Keratinocyte (primary cell): ENCODE results near the gene SCYGR4.

Experiments used
- EZH2 ChIP-seq: IDR thresholded peaks from one replicate; pipeline ENCODE4 v1.6.1; 2012; ENCODE audit warnings: inconsistent platforms, mild to moderate bottlenecking, low read length, moderate library complexity
- TF ChIP-seq, protein P1 (sequence below), 3 experiments: IDR thresholded peaks in 1 of 3; conservative IDR thresholded peaks in 1 of 3; optimal IDR thresholded peaks in 1 of 3; 2 replicates in 2 of 3; 3 replicates in 1 of 3; pipeline versions ENCODE3 to v1.5.1; 2011; ENCODE audit warnings: low read length in 3 of 3, mild to moderate bottlenecking in 3 of 3, moderate library complexity in 2 of 3, control low read depth in 1 of 3, inconsistent platforms in 1 of 3; ENCODE audit not compliant: insufficient read depth in 2 of 3; ENCODE audit errors: extremely low read depth in 1 of 3

DNA sequence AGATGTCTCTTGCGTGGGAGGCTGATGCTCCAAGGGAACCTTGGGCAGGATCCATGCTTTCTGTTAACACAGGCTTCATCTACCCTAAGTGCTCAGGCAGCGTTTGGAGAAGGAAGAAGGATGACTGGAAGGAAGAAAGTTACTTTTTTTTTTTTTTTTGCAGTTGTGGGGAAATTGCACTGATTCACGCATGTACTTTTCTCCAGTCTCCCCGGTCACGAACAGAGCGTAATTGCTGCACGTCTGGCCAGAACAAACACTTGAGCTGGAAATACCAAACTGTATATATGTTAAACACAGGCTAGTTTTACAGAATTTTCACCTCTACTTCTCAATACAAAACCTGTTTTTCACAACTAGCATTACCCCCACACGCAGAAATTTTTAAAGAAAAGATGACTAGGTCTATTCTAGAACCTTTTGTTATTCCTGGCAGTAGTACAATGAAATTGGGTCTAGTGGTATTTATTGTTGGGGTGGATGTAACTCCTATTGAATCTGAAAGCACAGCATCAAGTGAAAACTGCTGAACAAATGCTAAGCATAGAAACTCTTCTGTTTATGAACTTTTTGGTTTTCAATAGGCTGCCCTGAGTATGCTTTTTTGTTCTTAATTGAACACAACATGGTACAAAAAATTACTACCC, 40.0 kb downstream of the SCYGR4 start:
- TF ChIP-seq, protein P1, sequence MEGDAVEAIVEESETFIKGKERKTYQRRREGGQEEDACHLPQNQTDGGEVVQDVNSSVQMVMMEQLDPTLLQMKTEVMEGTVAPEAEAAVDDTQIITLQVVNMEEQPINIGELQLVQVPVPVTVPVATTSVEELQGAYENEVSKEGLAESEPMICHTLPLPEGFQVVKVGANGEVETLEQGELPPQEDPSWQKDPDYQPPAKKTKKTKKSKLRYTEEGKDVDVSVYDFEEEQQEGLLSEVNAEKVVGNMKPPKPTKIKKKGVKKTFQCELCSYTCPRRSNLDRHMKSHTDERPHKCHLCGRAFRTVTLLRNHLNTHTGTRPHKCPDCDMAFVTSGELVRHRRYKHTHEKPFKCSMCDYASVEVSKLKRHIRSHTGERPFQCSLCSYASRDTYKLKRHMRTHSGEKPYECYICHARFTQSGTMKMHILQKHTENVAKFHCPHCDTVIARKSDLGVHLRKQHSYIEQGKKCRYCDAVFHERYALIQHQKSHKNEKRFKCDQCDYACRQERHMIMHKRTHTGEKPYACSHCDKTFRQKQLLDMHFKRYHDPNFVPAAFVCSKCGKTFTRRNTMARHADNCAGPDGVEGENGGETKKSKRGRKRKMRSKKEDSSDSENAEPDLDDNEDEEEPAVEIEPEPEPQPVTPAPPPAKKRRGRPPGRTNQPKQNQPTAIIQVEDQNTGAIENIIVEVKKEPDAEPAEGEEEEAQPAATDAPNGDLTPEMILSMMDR (optimal IDR thresholded peaks at IDR 0.05 in 1 of 3, IDR thresholded peaks at IDR 0.05 in 1 of 3, conservative IDR thresholded peaks at IDR 0.05 in 1 of 3; ENCODE audit: extremely low read depth in 1 of 3, insufficient read depth in 2 of 3, low read length in 3 of 3): no peak
- no peak for TF ChIP-seq EZH2
